Retinal pigment epithelial cell (primary cell): Measurements from ENCODE around the gene PIP5K1B.

Source experiments
- DNase-seq: peaks from one replicate; pipeline ENCODE4 v3.0.0-alpha.2; 2010; ENCODE audit warnings: low read depth
- H3K4me3 ChIP-seq: 2 replicates; pipeline ENCODE4 v1.5.1; 2011; ENCODE audit warnings: mild to moderate bottlenecking, low read length, control low read depth, moderate library complexity
- CTCF ChIP-seq: conservative IDR thresholded peaks from 2 replicates; pipeline ENCODE4 v1.5.1; 2011; ENCODE audit warnings: low read depth, low read length, control low read depth, inconsistent platforms

The PIP5K1B gene

GRCh38 chr9:68714416-68715180 is 9.6 kb downstream of the PIP5K1B start:
- TF ChIP-seq CTCF, result no peak
- no peak for DNase-seq
- H3K4me3 ChIP-seq, result no peak overlapping the region

GRCh38 chr9:68715181-68715456 is 10.1 kb downstream of the PIP5K1B start:
- TF ChIP-seq CTCF, result no peak
- H3K4me3 ChIP-seq, result no peak overlapping the region
- no peak for DNase-seq

GRCh38 chr9:68717552-68718443 is 12.8 kb downstream of the PIP5K1B start:
- H3K4me3 ChIP-seq, result no peak overlapping the region
- no peak for TF ChIP-seq CTCF
- DNase-seq, result no peak

GRCh38 chr9:68719847-68720246 is 14.8 kb downstream of the PIP5K1B start:
- no peak overlapping the region for H3K4me3 ChIP-seq
- no peak for DNase-seq
- no peak for TF ChIP-seq CTCF

- no peak for DNase-seq
- no peak overlapping the region for H3K4me3 ChIP-seq
- TF ChIP-seq CTCF, result no peak
These were observed 15.7 kb downstream of the PIP5K1B start for GRCh38 chr9:68720656-68721313.

GRCh38 chr9:68721666-68722330 is 16.8 kb downstream of the PIP5K1B start:
- no peak for TF ChIP-seq CTCF
- DNase-seq, result no peak
- H3K4me3 ChIP-seq, result no peak overlapping the region
